Hematopoietic multipotent progenitor cell treated with erythropoietin and hydrocortisone succinate and interleukin-3 and kit ligand, for 8 days (in vitro differentiated cells): Measurements from ENCODE around the gene CLEC10A.
"Not testable (repeated sequence)": the region's sequence is repeated elsewhere in the genome, so short reads cannot be mapped to it uniquely, and the experiment has no call there.

ENCODE experiments used
- DNase-seq: peaks from one replicate; pipeline ENCODE4 v3.0.0-alpha.2; 2015

The CLEC10A gene

GRCh38 chr17:7068268-7068667 is 11.8 kb downstream of the CLEC10A start:
- no peak for DNase-seq

GRCh38 chr17:7067198-7067597 is 12.9 kb downstream of the CLEC10A start:
- no peak for DNase-seq

GRCh38 chr17:7064261-7064660 is 15.8 kb downstream of the CLEC10A start:
- no peak for DNase-seq

GRCh38 chr17:7063518-7064094 is 16.4 kb downstream of the CLEC10A start:
- DNase-seq = no peak

- no peak for DNase-seq
These were observed 19.7 kb downstream of the CLEC10A start for GRCh38 chr17:7060165-7060891.

GRCh38 chr17:7058831-7059447 is 21.1 kb downstream of the CLEC10A start:
- no peak for DNase-seq

GRCh38 chr17:7056386-7056785 is 23.7 kb downstream of the CLEC10A start:
- no peak for DNase-seq

- DNase-seq = not testable (repeated sequence)
These were observed 29.5 kb downstream of the CLEC10A start for GRCh38 chr17:7050583-7050982.

- DNase-seq = no peak
These were observed 31.1 kb downstream of the CLEC10A start for GRCh38 chr17:7048968-7049367.

- DNase-seq = no peak
These were observed 32.5 kb downstream of the CLEC10A start for GRCh38 chr17:7047566-7047965.

- peak; percentile 69 for DNase-seq
These were observed 33.2 kb downstream of the CLEC10A start for GRCh38 chr17:7046725-7047397.

- DNase-seq = no peak
These were observed 33.8 kb downstream of the CLEC10A start for GRCh38 chr17:7046127-7046724.

GRCh38 chr17:7045492-7046126 is 34.4 kb downstream of the CLEC10A start:
- peak; percentile 85 for DNase-seq

- no peak for DNase-seq
These were observed 36.4 kb downstream of the CLEC10A start, which contains the start of gene SLC16A11 for GRCh38 chr17:7043497-7044198. Gene SLC16A11, minus strand, starts transcription at chr17:7044092. Its CDS starts 579 bp downstream, at chr17:7043513.

GRCh38 chr17:7043182-7043496 is 36.9 kb downstream of the CLEC10A start:
- no peak for DNase-seq

GRCh38 chr17:7042501-7043181 is 37.4 kb downstream of the CLEC10A start:
- DNase-seq = no peak

- no peak for DNase-seq
These were observed 38.2 kb downstream of the CLEC10A start for GRCh38 chr17:7041607-7042500.

GRCh38 chr17:7039832-7040231 is 40.2 kb downstream of the CLEC10A start:
- DNase-seq = no peak

- no peak for DNase-seq
These were observed 41.8 kb downstream of the CLEC10A start for GRCh38 chr17:7038025-7038862.
